DMS79 (cell line): ENCODE measurements around the gene EP400.

Source experiments
- DNase-seq: peaks from one replicate; lab custom pipeline; 2025; lab: John Stamatoyannopoulos, UW

EP400 gene

GRCh38 chr12:131949431-131950181, at the start of gene EP400:
TSS of gene EP400 (plus strand) at chr12:131949942. CDS start at chr12:131960620, 10,678 bp downstream.
- DNase-seq, result peak; percentile 54

- peak; percentile 68 for DNase-seq
These were observed 49.3 kb upstream of the EP400 start for GRCh38 chr12:131900397-131900796.

- no peak for DNase-seq
These were observed 48.1 kb upstream of the EP400 start for GRCh38 chr12:131901431-131902331.

GRCh38 chr12:131902332-131903241, 47.2 kb upstream of the EP400 start:
- no peak for DNase-seq

GRCh38 chr12:131903270-131904255, 46.2 kb upstream of the EP400 start:
- DNase-seq, result no peak

- no peak for DNase-seq
These were observed 45.4 kb upstream of the EP400 start for GRCh38 chr12:131904346-131904745.

- DNase-seq, result no peak
These were observed 44.6 kb upstream of the EP400 start for GRCh38 chr12:131905081-131905629.

- no peak for DNase-seq
These were observed 44.1 kb upstream of the EP400 start for GRCh38 chr12:131905630-131906091.

- DNase-seq, result no peak
These were observed 42.2 kb upstream of the EP400 start for GRCh38 chr12:131907379-131908091.

- DNase-seq, result no peak
These were observed 41.4 kb upstream of the EP400 start for GRCh38 chr12:131908092-131909080.

GRCh38 chr12:131909081-131909751, 40.5 kb upstream of the EP400 start:
- no peak for DNase-seq

GRCh38 chr12:131909752-131910219, 40.0 kb upstream of the EP400 start:
- no peak for DNase-seq

- DNase-seq, result no peak
These were observed 39.3 kb upstream of the EP400 start for GRCh38 chr12:131910302-131911027.

GRCh38 chr12:131911028-131911650, 38.6 kb upstream of the EP400 start:
- DNase-seq, result no peak

GRCh38 chr12:131911851-131912477, 37.8 kb upstream of the EP400 start:
- no peak for DNase-seq
